GM12874 (cell line): Measurements from ENCODE around the gene HTR2A.

Source experiments
- CTCF ChIP-seq: IDR thresholded peaks from 2 replicates; pipeline ENCODE4 v1.5.1; 2011; ENCODE audit warnings: low read depth, mild to moderate bottlenecking, control low read depth, low read length, moderate library complexity; ENCODE audit not compliant: insufficient read depth

The HTR2A gene

GRCh38 chr13:46896341-46897137 is at the start of gene HTR2A:
TSS of gene HTR2A (minus strand) at chr13:46897053. CDS start at chr13:46895906, 1,147 bp downstream.
- TF ChIP-seq CTCF, result no peak

DNA sequence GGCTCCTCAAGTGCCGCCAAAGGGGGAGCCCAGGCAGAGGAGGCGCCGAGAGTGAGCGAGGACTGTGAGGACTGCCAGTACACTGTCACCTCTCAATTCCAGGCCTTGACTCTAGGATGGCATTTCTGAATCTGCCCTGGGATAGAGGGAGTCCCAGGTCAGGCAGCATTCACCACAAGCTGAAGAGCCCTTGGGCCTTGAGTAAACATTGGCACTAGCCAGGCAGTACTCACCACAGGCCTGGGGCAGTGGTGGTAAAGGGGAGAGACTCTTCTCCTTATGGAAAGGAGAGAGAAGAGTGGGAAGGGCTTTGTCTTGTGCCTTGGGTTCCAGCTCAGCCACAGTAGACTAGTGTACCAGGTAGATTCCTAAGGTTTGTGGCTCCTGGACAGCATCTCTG is 39.7 kb upstream of the HTR2A start:
- no peak for TF ChIP-seq CTCF

DNA sequence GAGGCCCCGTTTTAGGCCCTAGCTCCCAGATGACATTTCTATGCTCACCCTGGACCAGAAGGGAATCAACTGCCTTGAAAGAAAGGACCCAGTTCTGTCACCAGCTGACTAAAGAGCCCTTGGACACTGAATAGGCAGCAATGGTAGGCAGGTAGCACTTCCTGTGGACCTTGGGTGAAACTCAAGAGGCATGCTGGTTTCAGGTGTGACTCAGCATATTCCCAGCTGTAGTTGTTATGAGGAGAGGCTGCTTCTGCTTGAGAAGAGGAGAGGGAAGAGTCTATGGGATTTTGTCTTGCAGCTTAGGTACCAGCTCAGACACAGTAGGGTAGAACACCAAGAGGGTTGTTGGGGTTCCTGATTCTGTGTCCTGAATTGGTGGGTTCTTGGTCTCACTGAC is 37.9 kb upstream of the HTR2A start:
- TF ChIP-seq CTCF, result no peak

GRCh38 chr13:46926916-46927590 is 30.2 kb upstream of the HTR2A start:
- no peak for TF ChIP-seq CTCF

- TF ChIP-seq CTCF, result no peak
Measured at GRCh38 chr13:46925486-46925885, 28.6 kb upstream of the HTR2A start.

DNA sequence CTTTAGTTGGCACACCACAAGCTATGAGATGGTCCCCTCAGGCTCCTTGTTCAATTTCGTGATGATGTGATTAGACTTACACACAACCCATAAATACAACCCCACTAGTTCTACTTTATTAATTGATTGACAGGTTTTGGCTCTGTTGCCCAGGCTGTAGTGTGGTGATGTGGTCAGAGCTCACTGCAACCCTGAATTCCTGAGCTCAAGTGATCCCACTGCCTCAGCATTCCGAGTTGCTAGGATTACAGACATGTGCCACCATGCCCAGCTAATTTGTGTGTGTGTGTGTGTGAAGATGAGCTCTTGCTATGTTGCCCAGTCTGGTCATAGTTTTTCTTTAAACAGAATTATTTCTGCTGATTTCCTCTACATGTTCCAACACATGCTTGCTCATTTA is 17.5 kb upstream of the HTR2A start:
- no peak for TF ChIP-seq CTCF

DNA sequence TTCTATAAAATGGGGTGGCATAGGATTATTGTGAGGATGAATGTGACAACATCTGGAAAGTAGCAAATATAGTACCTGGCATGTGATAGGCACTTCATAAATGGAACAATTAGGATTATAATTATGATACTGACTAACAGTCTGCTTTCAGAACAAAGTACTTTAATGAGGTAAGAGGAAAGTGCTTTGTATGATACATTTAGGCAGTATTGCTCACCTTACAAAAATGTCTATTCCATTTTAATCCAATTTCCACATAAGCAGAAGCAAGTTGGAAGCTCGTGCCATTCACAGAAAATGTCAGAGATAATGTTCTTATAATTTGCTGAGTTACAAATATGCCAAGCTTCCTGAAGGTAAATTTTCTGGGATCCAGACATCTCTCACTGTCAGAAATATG is 16.9 kb upstream of the HTR2A start:
- TF ChIP-seq CTCF, result no peak
